ENCODE measurements around the gene DGKZ.
A peak's percentile ranks its signal among the peaks of the same experiment; 100 is the strongest.

The DGKZ gene

DNA sequence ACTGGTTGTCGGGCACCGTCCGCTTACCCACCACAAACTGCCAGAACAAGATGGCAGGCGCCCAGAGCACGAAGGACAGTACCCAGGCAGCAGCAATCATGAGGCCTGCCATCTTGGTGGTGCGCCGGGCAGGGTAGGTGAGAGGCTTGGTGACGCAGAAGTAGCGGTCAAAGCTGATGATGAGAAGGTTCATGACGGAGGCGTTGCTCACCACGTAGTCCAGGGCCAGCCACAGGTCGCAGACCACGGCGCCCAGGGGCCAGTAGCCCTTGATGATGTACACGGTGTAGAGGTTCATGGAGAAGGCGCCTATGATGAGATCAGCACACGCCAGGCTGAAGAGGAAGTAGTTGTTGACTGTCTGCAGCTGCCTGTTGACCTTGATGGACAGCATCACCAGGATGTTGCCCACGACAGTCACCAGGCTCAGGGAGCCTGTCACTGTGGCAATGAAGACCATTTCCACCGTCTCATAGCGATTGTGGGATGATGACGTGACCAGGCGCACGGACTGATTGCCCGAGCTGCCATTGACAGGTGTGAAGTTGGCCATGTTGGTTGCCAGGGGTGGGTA, 38.8 kb downstream of the DGKZ start:
- Histone ChIP-seq H3K4me1 (ENCODE audit: insufficient read depth, low read length) (peaks cover 48% of the 10 kb centered on the region), H3K4me3 (ENCODE audit: low read length) (no peak overlapping the region), H3K36me3 (ENCODE audit: insufficient read depth, low read length) (peaks cover 17% of the 10 kb centered on the region)

DNA sequence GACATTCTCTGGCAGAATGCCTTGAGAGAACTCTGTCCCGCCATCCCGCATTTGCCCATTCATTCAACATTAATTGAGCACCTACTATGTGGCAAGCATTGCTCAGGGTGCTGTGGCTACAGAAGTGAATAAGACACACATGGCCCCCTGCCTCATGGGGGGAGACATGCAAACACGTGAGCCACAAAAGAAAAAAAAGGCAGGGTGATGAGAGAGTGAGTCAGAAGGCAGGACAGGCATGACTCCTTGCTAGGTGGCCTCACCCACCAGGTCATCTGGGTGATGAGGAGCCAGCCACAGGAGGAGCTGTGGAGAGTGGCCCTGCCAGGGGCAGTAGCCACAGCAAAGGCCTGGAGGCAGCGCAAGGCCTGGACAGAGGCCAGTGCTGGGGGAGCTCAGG, 39.4 kb downstream of the DGKZ start:
- peaks cover 30% of the 10 kb centered on the region for H3K27me3 ChIP-seq (ENCODE audit: insufficient read depth, low read length)
- H3K36me3 ChIP-seq (ENCODE audit: insufficient read depth, low read length): peaks cover 17% of the 10 kb centered on the region
- peaks cover 48% of the 10 kb centered on the region for H3K4me1 ChIP-seq (ENCODE audit: insufficient read depth, low read length)
- H3K9me3 ChIP-seq (ENCODE audit: low read length): no peaks in the 10 kb centered on the region
- H2AFZ ChIP-seq (ENCODE audit: low read depth, low read length): no peak overlapping the region
- no peak overlapping the region for H3K4me3 ChIP-seq (ENCODE audit: low read length)

More for the DNA sequence above, 38.8 kb downstream of the DGKZ start:
- Histone ChIP-seq H2AFZ (ENCODE audit: low read depth, low read length) (no peak overlapping the region), H3K9me3 (ENCODE audit: low read length) (no peaks in the 10 kb centered on the region), H3K27me3 (ENCODE audit: insufficient read depth, low read length) (peaks cover 30% of the 10 kb centered on the region)

GRCh38 chr11:46387456-46387855, 40.2 kb downstream of the DGKZ start:
- Histone ChIP-seq H2AFZ (ENCODE audit: low read depth, low read length) (no peak overlapping the region), H3K36me3 (ENCODE audit: insufficient read depth, low read length) (peaks cover 17% of the 10 kb centered on the region), H3K4me1 (ENCODE audit: insufficient read depth, low read length) (peaks cover 47% of the 10 kb centered on the region), H3K4me3 (ENCODE audit: low read length) (no peak overlapping the region), H3K27me3 (ENCODE audit: insufficient read depth, low read length) (peaks cover 30% of the 10 kb centered on the region), H3K9me3 (ENCODE audit: low read length) (no peaks in the 10 kb centered on the region)

DNA sequence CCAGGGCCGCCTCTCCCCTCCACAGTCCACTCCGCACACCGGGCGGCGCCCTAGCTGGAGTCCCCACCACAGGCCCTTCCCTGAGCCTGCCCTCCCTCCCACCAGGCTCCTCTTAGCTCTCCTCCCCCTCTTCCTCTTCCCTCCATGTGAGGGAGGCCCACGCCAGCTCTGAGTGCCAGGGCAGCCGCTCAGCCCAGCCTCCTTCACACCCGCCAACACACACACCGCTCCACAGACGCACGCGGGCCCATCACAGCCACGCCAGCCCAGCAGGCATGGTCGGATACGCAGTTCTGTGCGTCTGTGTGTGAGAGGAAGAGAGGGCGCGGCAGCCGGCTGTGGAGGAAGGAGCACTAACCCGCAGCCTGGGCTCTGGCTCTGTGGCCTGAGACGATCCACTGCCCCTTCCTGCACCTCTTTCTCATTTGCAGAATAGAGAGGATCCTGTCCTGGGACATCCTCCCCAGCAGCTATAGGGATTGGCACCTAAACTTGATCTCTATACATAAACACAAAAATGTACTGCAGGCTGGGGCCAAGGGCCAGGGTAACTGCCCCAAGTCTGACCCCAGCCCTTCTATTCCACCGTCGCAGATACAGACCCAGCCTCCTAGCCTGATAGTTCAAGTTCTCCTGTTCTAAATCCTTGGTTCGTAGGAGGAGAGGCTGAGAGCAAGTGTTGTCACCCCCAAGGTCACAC, 40.8 kb downstream of the DGKZ start:
- Histone ChIP-seq H3K27me3 (ENCODE audit: insufficient read depth, low read length) (peaks cover 30% of the 10 kb centered on the region), H3K4me3 (ENCODE audit: low read length) (no peak overlapping the region)

GRCh38 chr11:46388619-46389449, 41.6 kb downstream of the DGKZ start:
- Histone ChIP-seq H3K4me1 (ENCODE audit: insufficient read depth, low read length) (peaks cover 42% of the 10 kb centered on the region), H3K4me3 (ENCODE audit: low read length) (no peak overlapping the region), H3K27me3 (ENCODE audit: insufficient read depth, low read length) (peaks cover 30% of the 10 kb centered on the region), H3K36me3 (ENCODE audit: insufficient read depth, low read length) (peaks cover 6% of the 10 kb centered on the region), H3K9me3 (ENCODE audit: low read length) (no peaks in the 10 kb centered on the region), H2AFZ (ENCODE audit: low read depth, low read length) (no peak overlapping the region)

More for the DNA sequence above, 40.8 kb downstream of the DGKZ start:
- Histone ChIP-seq H3K4me1 (ENCODE audit: insufficient read depth, low read length) (peaks cover 44% of the 10 kb centered on the region), H3K36me3 (ENCODE audit: insufficient read depth, low read length) (peaks cover 12% of the 10 kb centered on the region), H2AFZ (ENCODE audit: low read depth, low read length) (no peak overlapping the region), H3K9me3 (ENCODE audit: low read length) (no peaks in the 10 kb centered on the region)

DNA sequence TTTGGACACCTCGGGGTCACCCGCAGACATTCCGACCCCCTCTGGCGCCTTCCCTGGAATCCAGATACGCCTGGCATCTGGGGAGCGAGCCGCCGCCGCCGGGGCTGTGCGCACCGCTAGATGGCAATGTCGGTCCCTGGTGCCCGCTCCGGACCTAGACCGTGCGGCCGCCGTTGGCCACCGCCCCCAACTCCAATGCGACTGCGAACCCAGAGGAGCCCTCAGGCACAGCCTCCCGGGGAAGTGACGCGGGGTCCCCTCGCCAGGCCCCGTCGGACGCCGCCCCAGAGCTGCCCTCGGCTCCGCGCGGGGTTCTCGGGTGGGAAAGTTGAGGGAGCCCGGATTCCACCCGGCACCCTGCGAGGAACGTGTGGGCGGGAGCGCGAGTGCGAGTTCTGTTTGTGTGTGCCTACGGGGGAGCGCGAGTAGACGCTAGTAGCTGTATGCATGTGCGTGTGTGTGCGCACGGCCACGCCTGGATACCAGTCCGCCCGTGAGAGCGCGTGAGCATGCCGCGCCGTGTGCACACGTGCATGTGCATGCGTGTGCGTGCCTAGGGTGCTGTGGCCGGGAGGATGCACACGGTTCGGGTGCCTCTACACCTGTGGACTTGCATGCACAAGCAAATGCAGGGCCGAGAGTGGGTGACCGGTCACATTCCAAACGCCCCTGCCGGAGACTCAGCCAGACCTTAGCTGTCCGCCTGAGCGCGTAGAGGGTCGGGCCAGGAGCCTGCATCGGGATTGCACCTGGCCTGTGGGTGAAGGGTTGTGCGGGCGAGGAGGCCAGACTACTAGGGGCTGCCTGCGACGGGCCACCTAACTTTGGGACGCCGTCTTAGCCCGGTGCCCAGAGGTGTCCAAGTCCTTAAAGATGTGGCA, 42.4 kb downstream of the DGKZ start:
- Histone ChIP-seq H3K9me3 (ENCODE audit: low read length) (no peaks in the 10 kb centered on the region), H3K4me1 (ENCODE audit: insufficient read depth, low read length) (peaks cover 38% of the 10 kb centered on the region), H3K4me3 (ENCODE audit: low read length) (peak overlapping the region; percentile 44), H3K27me3 (ENCODE audit: insufficient read depth, low read length) (peaks cover 30% of the 10 kb centered on the region), H3K36me3 (ENCODE audit: insufficient read depth, low read length) (no peaks in the 10 kb centered on the region), H2AFZ (ENCODE audit: low read depth, low read length) (peak overlapping the region; percentile 15)

DNA sequence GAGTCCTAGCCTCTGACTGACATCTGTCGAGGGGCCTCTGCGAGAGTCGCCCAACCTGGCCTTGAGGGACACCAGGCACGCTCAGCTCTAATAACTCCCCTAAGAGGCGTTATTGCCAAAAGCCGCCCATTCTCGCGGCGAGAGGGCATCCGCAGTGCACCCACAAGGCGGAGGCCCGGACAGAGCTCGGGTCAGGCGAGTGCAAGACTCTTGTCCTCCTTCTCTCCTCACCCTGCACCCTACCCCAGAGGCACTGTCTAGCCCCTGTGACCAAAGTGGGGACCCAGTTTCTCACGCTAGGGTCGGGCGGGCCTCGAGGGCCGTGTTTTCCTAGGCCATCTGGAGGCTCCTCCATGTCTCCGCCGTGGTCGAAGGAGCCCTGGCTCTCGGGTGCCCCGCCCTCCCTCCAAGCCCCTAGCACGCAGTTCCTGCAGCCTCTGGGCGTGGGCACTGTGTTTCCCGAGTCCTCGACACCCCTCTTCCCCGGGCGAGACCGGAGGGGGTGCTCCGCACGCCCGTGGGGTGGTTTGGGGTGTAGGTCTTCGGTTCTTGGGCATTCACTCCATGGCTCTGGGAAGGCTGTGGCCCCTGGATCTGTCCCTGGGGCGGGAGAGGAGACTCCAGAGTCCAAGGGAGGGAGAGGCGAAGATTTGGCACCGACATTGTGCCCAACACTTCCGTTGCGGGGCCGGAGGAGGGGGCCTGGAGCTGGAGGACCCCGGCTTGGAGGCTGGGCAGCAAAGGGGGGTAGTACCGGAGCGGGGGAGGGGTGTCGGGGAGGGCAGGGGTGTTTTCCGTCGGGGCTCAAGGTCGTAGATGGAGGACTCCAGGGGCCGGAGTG, 43.3 kb downstream of the DGKZ start:
- Histone ChIP-seq H3K27me3 (ENCODE audit: insufficient read depth, low read length) (peaks cover 30% of the 10 kb centered on the region), H2AFZ (ENCODE audit: low read depth, low read length) (no peak overlapping the region), H3K36me3 (ENCODE audit: insufficient read depth, low read length) (no peaks in the 10 kb centered on the region), H3K4me1 (ENCODE audit: insufficient read depth, low read length) (peaks cover 38% of the 10 kb centered on the region), H3K4me3 (ENCODE audit: low read length) (no peak overlapping the region), H3K9me3 (ENCODE audit: low read length) (no peaks in the 10 kb centered on the region)

GRCh38 chr11:46391186-46391577, 43.9 kb downstream of the DGKZ start:
- H3K4me3 ChIP-seq (ENCODE audit: low read length): peak overlapping the region; percentile 52

GRCh38 chr11:46391578-46392420, 44.5 kb downstream of the DGKZ start, which contains the start of gene CHRM4:
Gene CHRM4, minus strand, starts transcription at chr11:46391776. Its CDS starts 5,219 bp downstream, at chr11:46386557.
- H3K27me3 ChIP-seq (ENCODE audit: insufficient read depth, low read length): peaks cover 30% of the 10 kb centered on the region

More at GRCh38 chr11:46391186-46391577, 43.9 kb downstream of the DGKZ start:
- no peaks in the 10 kb centered on the region for H3K9me3 ChIP-seq (ENCODE audit: low read length)
- H3K36me3 ChIP-seq (ENCODE audit: insufficient read depth, low read length): peaks cover 3% of the 10 kb centered on the region
- no peak overlapping the region for H2AFZ ChIP-seq (ENCODE audit: low read depth, low read length)
- H3K4me1 ChIP-seq (ENCODE audit: insufficient read depth, low read length): peaks cover 38% of the 10 kb centered on the region
- H3K27me3 ChIP-seq (ENCODE audit: insufficient read depth, low read length): peaks cover 30% of the 10 kb centered on the region

GRCh38 chr11:46392421-46393230, 45.4 kb downstream of the DGKZ start:
- Histone ChIP-seq H2AFZ (ENCODE audit: low read depth, low read length) (no peak overlapping the region), H3K27me3 (ENCODE audit: insufficient read depth, low read length) (peaks cover 27% of the 10 kb centered on the region), H3K9me3 (ENCODE audit: low read length) (no peaks in the 10 kb centered on the region), H3K36me3 (ENCODE audit: insufficient read depth, low read length) (peaks cover 16% of the 10 kb centered on the region), H3K4me3 (ENCODE audit: low read length) (peak overlapping the region; percentile 52), H3K4me1 (ENCODE audit: insufficient read depth, low read length) (peaks cover 34% of the 10 kb centered on the region)

More at GRCh38 chr11:46391578-46392420, 44.5 kb downstream of the DGKZ start, which contains the start of gene CHRM4:
- no peak within 1 kb of the TSS for H2AFZ ChIP-seq (ENCODE audit: low read depth, low read length)
- peaks cover 9% of the 10 kb centered on the region for H3K36me3 ChIP-seq (ENCODE audit: insufficient read depth, low read length)
- peak within 1 kb of the TSS; percentile 52 for H3K4me3 ChIP-seq (ENCODE audit: low read length)
- no peaks in the 10 kb centered on the region for H3K9me3 ChIP-seq (ENCODE audit: low read length)
- H3K4me1 ChIP-seq (ENCODE audit: insufficient read depth, low read length): peaks cover 38% of the 10 kb centered on the region

Data from neuron (in vitro differentiated cells).